Gastroesophageal sphincter (tissue), 4 donors: ENCODE data around the gene PCDH12. TPM values are rescaled to one million over a fixed set of nuclear protein-coding genes. Genes with fewer than 3 reads are reported as not detected.

Experiments
- ATAC-seq: fragments of 150-250 bp; one replicate; pipeline ENCODE4 v1.9.1; 2016; ENCODE audit warnings: mild to moderate bottlenecking, moderate library complexity
- H3K27ac ChIP-seq, 4 donors: fragments of 200-600 bp; sonication (generic) in 3 of 4; 1 replicate in 3 of 4; 2 replicates in 1 of 4; pipeline ENCODE4 v1.5.1; 2016 to 2019
- H3K27me3 ChIP-seq: fragments of 200-600 bp; sonication (generic); one replicate; pipeline ENCODE4 v1.5.1; 2019
- H3K36me3 ChIP-seq, 2 donors: fragments of 200-600 bp; sonication (generic); one replicate each; pipeline ENCODE4 v1.5.1; 2019; ENCODE audit warnings: control low read depth in 1 of 2
- H3K4me1 ChIP-seq, 3 donors: fragments of 200-600 bp; sonication (generic); 1 replicate in 2 of 3; 2 replicates in 1 of 3; pipeline ENCODE4 v1.5.1; 2016 to 2019; ENCODE audit warnings: control low read depth in 2 of 3
- H3K4me3 ChIP-seq, 2 donors: fragments of 200-600 bp; sonication (generic); one replicate each; pipeline ENCODE4 v1.5.1; 2019; ENCODE audit warnings: mild to moderate bottlenecking in 1 of 2, moderate library complexity in 1 of 2
- H3K9me3 ChIP-seq, 3 donors: fragments of 200-600 bp; sonication (generic); one replicate each; pipeline ENCODE4 v1.5.1; 2017 to 2019; ENCODE audit warnings: control low read depth in 2 of 3
- EP300 ChIP-seq: sonication (generic); formaldehyde crosslinking; IDR thresholded peaks from one replicate; pipeline ENCODE4 v1.6.1; 2017; ENCODE audit warnings: antibody characterized with exemption, mild to moderate bottlenecking
- POLR2A ChIP-seq, 2 donors: fragments of 450-650 bp; IDR thresholded peaks; one replicate each; pipeline ENCODE4 v1.6.1; 2017; ENCODE audit warnings: antibody characterized with exemption in 2 of 2, mild to moderate bottlenecking in 2 of 2, moderate library complexity in 1 of 2
- POLR2AphosphoS5 ChIP-seq: sonication (generic); formaldehyde crosslinking; IDR thresholded peaks from one replicate; pipeline ENCODE4 v1.6.1; 2017; ENCODE audit warnings: antibody characterized with exemption
- WGBS, 2 donors: methylation state at CpG; one replicate each; pipeline ENCODE4 v1.1.5; 2018; ENCODE audit warnings: low coverage in 1 of 2; 5-methylcytosine and 5-hydroxymethylcytosine counted together
- total RNA-seq, 4 donors: library from RNA; depleted of rRNA; stranded (reverse); fragments of >200 nt; gene quantifications; one replicate each; pipeline ENCODE4 v1.1.0, GENCODE V29; 2016
- TF ChIP-seq, protein P1 (sequence below), 4 experiments: fragments of 200-600 bp in 2 of 4; fragments of 450-650 bp in 2 of 4; sonication (generic) in 1 of 4; IDR thresholded peaks; one replicate each; pipeline ENCODE4 v1.5.1; 2017 to 2019; ENCODE audit warnings: antibody characterized with exemption in 4 of 4, mild to moderate bottlenecking in 2 of 4, moderate library complexity in 2 of 4

PCDH12 gene
- total RNA-seq, 4 donors from 2014 or later: 4.2 to 6.8 (median 6.0) TPM

DNA sequence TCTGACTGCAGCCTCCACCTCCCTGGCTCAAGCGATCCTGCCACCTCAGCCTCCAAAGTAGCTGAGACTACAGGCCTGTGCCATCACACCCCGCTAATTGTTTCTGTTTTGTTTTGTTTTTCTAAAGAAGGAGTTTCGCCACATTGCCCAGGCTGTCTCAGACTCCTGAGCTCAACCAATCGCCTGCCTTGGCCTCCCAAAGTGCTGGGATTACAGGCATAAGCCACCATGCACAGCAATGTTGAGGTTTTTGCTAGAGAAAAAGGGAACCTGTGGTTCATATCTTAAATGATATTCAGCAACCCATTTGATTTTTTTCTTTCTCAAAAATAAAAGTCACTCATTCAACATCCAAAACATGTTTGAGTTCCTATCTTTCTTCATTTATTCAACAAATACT lies 54.7 kb downstream of the PCDH12 start:
- Histone ChIP-seq H3K27me3 (peaks cover 16% of the 10 kb centered on the region), H3K27ac (no peak overlapping the region), H3K9me3 (no peaks in the 10 kb centered on the region), H3K36me3 (no peaks in the 10 kb centered on the region), H3K4me3 (no peak overlapping the region), H3K4me1 (no peaks in the 10 kb centered on the region)
- 67 to 95% methylated on average over 3 to 4 of the region's 4 CpGs for WGBS, 2 donors
- ATAC-seq: no peak
- TF ChIP-seq POLR2AphosphoS5: no peak
- no peak for TF ChIP-seq EP300
- TF ChIP-seq, protein P1, sequence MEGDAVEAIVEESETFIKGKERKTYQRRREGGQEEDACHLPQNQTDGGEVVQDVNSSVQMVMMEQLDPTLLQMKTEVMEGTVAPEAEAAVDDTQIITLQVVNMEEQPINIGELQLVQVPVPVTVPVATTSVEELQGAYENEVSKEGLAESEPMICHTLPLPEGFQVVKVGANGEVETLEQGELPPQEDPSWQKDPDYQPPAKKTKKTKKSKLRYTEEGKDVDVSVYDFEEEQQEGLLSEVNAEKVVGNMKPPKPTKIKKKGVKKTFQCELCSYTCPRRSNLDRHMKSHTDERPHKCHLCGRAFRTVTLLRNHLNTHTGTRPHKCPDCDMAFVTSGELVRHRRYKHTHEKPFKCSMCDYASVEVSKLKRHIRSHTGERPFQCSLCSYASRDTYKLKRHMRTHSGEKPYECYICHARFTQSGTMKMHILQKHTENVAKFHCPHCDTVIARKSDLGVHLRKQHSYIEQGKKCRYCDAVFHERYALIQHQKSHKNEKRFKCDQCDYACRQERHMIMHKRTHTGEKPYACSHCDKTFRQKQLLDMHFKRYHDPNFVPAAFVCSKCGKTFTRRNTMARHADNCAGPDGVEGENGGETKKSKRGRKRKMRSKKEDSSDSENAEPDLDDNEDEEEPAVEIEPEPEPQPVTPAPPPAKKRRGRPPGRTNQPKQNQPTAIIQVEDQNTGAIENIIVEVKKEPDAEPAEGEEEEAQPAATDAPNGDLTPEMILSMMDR (IDR thresholded peaks at IDR 0.05): no peak

DNA sequence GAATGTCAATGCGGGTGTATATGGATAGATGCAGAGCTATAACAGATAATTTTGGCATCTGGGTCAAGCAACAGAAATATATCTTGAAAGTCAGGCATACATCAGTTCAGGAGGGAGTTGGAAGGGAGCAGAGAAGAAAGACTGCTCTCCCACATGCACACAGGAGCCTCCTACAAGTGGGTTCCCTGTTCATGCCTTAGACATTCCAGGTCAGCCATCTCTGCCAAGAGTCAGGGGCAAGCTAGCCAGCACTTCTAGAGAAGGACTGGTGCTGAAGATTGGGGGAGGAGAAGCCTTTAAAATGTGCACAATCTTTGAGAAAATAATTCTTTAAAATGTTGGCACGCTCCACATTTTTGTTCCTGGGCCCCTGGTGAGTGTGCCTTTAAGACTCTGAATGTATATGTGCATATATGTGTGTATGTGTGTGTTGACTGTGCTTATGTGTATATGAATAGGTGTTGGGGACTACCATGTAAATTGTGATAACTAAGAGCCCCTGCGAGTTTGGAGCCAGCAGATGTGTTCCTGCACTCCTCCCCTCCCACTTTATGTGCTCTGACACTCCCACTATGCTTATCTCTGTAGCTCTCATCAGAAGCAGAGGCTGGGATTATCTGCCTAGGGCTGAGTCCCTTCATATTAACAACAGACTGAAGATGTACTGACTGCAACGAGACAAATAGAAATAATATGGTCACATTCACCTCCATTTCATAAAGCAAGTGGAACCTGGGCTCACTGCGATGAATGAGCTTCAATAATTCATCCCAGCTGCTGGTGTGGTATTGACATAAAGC lies 55.8 kb downstream of the PCDH12 start:
- Histone ChIP-seq H3K4me1 (no peaks in the 10 kb centered on the region), H3K27ac (no peak overlapping the region), H3K27me3 (peaks cover 16% of the 10 kb centered on the region), H3K36me3 (no peaks in the 10 kb centered on the region), H3K9me3 (no peaks in the 10 kb centered on the region), H3K4me3 (no peak overlapping the region)
- ATAC-seq: no peak
- TF ChIP-seq POLR2AphosphoS5 (no peak), EP300 (no peak), POLR2A (IDR thresholded peaks at IDR 0.05) (no peak)
- TF ChIP-seq, protein P1 (IDR thresholded peaks at IDR 0.05): no peak
- WGBS, 2 donors: 43 to 55% methylated on average over 2 to 4 of the region's 5 CpGs

DNA sequence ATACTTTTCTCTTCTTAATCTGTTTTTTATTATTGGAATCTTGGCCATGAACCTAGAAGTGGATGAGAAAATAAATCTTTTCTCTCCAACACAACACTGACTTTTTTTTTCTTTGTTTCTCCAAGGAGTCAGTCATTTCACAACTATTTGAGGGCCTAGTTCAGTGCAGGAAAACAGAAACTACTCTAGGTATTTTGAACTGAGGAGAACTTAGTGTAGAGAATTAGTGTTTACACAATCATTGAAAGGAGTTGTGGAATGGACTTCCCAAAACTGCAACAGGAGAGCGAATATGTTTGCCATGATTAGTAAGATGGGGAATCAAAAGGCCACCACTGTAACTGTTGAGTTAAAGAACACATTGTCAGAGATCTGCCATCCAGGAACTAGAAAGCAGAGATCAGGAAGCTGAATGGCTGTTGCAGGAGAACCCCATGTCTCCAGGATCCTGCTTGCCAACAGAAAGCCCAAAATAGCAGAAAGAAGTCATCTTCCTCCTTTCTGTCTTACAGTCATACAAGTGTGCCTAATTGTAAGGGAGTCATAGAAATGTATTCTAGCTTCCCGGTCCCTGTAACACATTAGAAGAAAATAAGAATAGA lies 59.5 kb downstream of the PCDH12 start:
- no peaks in the 10 kb centered on the region for H3K9me3 ChIP-seq
- ATAC-seq: no peak
- H3K4me3 ChIP-seq: no peak overlapping the region
- H3K27me3 ChIP-seq: peaks cover 11% of the 10 kb centered on the region
- WGBS, 2 donors: 78 to 82% methylated on average over 2 of the region's 2 CpGs
- no peak overlapping the region for H3K27ac ChIP-seq
- no peaks in the 10 kb centered on the region for H3K36me3 ChIP-seq
- TF ChIP-seq POLR2AphosphoS5 (no peak), EP300 (no peak), POLR2A (IDR thresholded peaks at IDR 0.05) (no peak)
- TF ChIP-seq, protein P1 (IDR thresholded peaks at IDR 0.05): no peak
- H3K4me1 ChIP-seq: no peaks in the 10 kb centered on the region

DNA sequence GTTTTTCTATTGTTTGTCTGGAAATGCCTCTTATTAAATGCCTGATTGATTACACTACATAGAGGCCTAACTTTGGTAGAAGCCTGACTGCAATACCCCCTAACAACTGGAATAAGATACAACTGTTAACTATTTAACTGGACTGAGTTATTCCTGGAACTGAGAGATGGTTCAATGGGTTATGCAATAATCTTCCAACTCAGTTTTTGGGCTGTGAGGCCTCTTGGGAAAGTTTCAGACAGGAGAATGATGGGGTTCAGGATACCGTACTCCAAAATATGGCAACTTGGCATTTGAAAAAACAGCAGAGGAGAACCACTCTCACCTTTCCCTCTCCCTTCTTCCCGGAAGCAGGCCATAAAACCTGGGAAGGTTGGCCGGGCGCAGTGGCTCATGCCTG lies 60.6 kb downstream of the PCDH12 start:
- Histone ChIP-seq H3K27me3 (peaks cover 15% of the 10 kb centered on the region), H3K4me1 (no peaks in the 10 kb centered on the region), H3K27ac (no peak overlapping the region), H3K4me3 (no peak overlapping the region), H3K36me3 (no peaks in the 10 kb centered on the region), H3K9me3 (no peaks in the 10 kb centered on the region)
- ATAC-seq: no peak
- TF ChIP-seq, protein P1 (IDR thresholded peaks at IDR 0.05): no peak
- TF ChIP-seq POLR2A (IDR thresholded peaks at IDR 0.05): no peak
- no peak for TF ChIP-seq POLR2AphosphoS5
- no peak for TF ChIP-seq EP300
- 90 to 93% methylated on average over 2 to 4 of the region's 4 CpGs for WGBS, 2 donors

Other genes with a start within 250 kb of the PCDH12 start
- 10 to 100 TPM; 23.0 to 52.8 (median 30.9) TPM for gene PCDH1, start 79.8 kb downstream of the PCDH12 start, total RNA-seq
- 10 to 100 TPM; 38.8 to 92.3 (median 62.5) TPM for gene DELE1, start 34.3 kb downstream of the PCDH12 start, total RNA-seq
- 100 to 1,000 TPM in 2 of 4 donors, 10 to 100 TPM in 2; 72.6 to 115 (median 96.9) TPM for gene RNF14, start 10.9 kb upstream of the PCDH12 start, total RNA-seq
- 10 to 100 TPM; 34.1 to 46.1 (median 36.3) TPM for gene GNPDA1, start 54.8 kb upstream of the PCDH12 start, total RNA-seq
- 10 to 100 TPM; 62.4 to 86.7 (median 81.6) TPM for gene NDFIP1, start 150.6 kb upstream of the PCDH12 start, total RNA-seq